Glomerular visceral epithelial cell (primary cell): Measurements from ENCODE around the gene C9orf85.
"Not testable (repeated sequence)": the region's sequence is repeated elsewhere in the genome, so short reads cannot be mapped to it uniquely, and the experiment has no call there.

Experiments
- DNase-seq: peaks from one replicate; pipeline ENCODE4 v3.0.0-alpha.2; 2016; ENCODE audit errors: extremely low spot score

Gene C9orf85

DNA sequence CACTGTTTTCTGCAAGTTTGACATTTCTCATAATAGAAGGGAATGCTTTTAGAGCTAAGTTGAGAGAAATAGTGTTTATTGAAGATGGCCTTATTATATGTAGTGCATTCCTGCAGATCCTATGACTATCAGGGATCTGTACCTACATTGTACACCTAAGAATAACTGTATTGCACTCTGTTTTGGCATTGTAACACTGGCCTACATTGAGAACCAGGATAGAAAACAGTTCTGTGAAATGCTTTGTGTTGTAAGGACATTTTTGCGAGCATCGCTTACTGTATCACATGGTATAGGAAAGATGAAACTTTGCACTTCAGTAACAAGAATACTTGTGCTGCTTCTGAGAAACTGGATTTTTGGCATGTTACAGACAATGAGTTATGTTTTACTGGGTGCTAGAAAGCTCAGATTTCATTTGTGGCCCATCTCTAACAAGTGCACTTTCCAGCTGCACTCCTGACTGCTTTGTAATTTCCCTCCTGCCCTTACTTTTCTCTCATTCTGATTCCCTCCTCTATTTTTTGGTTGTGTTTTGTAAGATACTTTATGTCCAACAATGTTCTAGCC, 30.6 kb downstream of the C9orf85 start:
- no peak for DNase-seq

DNA sequence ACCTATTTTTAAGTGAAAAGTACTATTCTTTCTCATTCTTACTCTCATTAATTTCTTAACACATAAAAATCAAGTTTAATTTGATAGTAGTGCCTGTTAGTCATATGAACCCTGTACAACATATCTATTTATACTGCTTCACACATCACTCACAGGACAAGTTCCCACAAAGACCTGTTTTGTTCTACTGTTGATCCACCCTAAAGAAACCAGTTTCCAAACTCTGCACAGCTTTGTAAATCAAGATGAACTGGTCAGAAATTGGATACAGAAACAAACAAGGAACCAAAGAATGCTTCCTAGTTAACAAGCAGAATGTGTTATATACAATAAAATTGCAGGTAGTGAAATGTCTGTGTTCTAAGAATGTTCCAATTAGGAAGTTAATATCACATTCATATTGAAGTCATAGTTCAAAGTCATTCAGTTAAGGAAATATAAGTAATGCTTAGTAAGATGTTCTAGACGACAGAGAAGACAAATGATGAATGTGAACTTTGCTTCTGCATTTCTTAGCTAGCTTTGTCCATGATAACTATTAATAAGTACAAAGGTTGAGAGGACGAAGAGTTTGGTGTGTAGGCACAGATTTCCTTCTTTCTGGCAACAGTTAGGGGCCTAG, 33.4 kb downstream of the C9orf85 start:
- DNase-seq = no peak

DNA sequence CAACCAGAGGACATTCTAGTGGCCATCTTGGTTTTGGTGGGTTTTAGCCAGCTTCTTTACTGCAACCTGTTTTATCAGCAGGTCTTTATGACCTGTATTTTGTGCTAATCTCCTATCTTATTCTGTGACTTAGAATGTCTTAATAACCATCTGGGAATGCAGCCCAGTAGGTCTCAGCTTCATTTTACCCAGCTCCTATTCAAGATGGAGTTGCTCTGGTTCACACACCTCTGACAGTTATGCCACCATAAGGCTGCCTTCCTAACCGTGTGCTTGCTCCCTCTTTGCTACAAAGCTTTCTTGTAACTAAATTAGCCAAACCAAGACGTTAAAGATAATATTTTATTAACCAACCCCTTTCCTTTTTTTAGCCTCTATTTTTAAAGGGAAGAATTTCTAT, 43.2 kb downstream of the C9orf85 start:
- not testable (repeated sequence) for DNase-seq

DNA sequence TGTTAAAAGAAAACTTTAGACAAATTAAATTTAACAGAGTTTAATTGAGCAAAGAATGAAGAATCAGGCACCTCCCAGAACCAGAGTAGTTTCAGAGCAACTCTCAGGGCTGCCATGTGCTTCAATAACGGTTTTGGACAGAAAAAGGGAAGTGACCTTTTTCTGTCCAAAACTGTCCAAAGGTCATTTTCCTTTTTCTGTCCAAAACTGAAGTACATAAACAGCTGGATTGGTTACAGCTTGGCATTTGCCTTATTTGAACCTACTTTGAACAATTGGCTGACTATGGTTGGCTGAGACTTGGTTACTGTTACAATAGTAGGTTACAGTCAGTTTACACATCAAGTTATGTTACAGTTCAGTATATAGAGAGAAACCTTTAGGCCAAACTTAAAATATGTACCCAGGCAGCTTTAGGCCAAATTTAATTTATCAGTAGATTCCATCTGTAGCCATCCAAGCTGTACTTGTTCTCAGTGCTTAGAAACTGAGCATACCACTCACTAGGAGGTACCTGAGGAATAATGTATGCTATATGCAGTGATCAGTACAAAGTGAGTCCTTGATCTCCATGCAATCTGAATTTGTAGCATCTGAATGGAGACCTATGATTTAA, 44.0 kb downstream of the C9orf85 start:
- no peak for DNase-seq

DNA sequence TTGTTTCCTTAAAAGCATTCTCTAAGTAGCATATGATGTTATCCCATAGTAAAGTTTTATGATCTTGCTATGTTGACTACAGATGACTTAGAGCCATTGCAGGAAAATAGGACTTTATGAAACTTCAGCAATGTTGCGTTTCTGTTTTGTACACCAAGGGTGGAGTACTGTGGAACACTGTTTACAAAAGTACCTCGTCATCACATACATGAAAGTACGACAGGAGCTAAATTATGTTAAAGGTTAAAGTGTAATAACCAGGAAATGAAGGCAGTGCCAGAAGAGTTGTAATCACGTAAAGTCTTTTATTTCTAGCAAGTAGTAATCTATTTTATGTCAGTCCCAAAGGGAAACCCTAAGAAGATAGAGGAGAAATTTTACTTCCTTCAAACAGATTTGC, 50.9 kb downstream of the C9orf85 start:
- DNase-seq = no peak

DNA sequence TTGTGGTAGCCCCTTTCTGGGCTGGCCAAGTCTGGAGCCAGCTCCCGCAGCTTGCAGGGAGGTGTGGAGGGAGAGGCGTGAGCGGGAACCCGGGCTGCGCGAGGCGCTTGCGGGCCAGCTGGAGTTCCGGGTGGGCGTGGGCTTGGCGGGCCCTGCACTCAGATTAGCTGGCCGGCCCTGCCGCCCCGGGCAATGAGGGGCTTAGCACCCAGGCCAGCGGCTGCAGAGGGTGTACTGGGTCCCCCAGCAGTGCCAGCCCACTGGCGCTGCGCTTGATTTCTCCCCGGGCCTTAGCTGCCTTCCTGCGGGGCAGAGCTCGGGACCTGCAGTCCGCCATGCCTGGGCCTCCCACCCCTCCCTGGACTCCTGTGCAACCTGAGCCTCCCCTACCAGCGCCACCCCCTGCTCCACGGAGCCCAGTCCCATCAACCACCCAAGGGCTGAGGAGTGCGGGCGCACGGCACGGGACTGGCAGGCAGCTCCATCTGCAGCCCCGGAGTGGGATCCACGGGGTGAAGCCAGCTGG, 52.1 kb downstream of the C9orf85 start:
- DNase-seq = not testable (repeated sequence)

DNA sequence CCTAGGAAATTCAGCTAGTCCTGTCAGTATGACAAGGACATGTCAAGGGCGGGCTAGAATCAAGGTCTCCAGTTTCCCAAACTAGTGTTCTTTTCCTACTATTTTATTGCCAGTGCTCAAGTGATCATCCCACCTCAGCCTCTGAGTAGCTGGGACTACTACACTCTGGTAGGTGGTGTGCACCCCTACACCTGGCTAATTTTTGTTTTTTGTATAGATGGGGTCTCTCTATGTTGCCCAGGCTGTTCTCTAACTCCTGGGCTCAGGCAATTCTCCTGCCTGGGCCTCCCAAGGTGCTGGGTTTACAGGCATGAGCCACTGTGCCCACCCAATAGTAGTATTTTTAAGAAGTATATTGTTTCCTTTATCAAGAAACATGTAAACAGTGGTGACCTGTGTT, 54.0 kb downstream of the C9orf85 start:
- DNase-seq = no peak

DNA sequence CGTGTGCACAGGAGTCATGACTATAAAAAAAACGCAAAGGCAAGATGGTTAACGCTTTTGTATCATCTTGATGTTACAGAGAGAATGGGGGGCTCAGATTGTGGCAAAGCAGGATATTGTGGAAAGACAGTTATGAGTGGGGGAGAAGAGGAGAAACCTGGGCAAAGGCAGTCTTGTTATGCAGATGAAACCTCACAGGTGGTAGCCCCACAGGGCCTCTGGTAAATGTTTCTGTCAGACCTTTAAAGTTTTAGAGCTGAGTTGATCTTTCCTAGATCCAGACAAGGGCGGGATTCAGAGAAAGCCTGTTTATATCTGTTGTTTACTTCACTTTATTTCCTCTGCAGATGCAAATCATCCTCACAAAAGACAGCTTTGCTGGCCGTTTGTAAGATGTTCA, 55.2 kb downstream of the C9orf85 start:
- DNase-seq = no peak

DNA sequence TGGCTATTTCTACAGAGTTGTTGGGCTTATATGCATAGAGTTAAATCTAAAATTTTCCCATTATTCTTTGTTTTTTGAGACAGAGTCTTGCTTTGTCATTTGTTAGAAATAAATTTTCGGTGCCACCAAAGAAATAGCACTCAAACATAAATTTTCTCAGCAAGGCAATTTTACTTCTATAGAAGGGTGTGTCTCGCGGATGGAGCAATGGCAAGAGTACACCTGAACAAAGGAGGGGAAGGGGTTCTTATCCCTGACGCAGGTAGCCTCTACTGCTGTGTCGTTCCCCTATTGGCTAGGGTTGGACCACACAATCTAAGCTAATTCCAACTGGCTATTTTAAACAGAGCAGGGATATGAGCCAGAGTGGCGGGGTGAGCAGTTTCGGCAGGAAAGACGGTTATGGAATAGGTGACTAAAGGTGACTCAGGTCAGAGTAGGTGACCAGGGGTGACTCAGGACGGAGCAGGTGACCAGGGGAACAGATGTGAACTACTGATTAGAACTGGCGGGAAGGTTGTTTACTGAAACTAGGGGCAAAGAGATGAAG, 57.2 kb downstream of the C9orf85 start:
- no peak for DNase-seq

DNA sequence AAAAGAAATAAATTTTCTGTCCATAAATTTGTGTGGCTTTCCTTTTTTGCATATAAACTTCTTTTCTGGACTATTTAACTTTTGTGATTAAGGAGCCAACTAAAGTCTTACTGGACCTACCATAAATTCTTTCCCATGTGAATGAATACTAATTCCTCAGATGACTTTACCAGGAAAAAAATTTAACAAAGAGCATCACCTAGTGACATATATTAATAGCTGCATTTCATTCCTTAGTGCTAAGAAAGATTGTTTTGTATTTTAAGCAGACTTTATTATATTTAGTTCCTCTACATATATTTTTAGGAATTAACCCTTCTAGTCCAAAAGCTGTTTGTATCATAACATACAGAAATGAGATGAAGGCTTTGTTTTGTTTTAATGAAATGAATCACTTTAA, 64.4 kb downstream of the C9orf85 start:
- no peak for DNase-seq

DNA sequence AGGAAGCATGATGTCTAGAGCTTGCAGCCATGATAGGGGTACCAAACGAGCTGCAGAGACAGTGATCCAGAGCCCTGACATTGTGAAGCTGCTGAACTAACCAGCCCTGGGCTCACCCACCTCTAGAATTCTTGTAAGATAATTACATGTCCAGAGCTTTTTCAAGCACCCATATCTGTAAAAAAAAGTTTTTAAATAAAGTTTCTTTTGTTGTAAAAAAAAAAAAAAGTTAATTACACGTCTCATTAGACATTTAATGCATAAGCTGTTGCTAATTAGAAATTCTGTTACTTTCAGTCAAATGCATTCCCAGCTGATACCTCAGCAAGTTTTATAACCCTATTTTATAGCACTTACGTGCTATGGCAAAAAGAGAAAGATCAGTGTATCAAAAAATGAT, 65.6 kb downstream of the C9orf85 start:
- no peak for DNase-seq

DNA sequence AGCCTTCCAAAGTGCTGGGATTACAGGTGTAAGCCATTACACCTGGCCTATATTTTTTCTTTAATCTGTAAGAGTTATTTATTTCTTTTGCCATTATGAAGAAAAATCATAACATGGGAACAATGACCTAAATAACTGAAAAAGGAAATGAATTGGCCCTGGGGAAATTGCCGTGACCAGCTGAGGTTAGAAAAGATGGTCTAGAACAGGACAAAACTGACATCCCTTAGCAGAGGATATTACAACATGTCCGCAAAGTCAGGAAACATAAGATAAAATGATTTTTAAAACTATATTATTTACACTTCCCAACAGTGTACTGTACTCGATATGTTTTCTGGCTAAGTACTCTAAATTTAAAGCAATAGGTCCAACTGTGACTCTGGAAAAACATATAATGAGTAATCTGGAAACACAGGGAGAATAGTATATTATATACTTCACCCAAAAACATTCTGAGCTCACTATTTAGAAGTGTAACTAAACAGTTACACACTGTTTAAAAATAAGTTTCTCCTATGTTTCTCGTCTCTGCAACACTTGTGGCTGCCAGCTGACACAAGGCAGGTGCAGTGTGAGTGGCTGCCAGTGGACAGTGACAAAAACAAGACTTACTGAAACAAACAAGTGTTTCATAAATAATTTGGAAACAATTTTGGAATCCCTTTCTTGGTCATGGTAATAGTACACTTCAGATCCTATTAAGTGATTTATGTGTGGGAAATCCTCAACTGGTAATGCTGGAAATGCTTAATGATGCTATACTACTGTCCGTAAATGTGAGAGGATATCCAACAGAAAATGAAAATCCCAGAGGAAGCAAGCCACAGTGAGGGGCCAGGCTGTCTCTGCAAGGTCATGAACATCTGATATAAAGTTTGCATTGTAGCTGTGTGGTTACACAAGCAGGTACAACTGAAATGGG, 69.1 kb downstream of the C9orf85 start:
- no peak for DNase-seq

DNA sequence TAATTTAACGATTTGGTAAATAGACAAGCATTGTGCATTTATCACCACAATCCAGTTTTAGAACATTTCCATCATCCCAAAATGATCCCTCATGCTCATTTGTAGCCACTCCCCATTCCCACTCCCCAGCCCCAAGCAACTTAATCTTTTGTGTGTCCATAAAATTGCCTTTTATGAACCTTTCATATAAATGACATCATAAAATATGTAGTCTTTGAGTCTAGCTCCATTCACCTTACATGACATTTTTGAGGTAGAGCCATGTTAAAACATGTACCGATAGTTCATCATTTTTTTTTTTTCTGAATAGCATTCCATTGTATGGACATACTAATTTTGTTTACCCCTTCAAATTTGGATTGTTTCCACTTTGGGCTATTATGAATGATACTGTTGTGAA, 70.5 kb downstream of the C9orf85 start:
- DNase-seq = no peak

DNA sequence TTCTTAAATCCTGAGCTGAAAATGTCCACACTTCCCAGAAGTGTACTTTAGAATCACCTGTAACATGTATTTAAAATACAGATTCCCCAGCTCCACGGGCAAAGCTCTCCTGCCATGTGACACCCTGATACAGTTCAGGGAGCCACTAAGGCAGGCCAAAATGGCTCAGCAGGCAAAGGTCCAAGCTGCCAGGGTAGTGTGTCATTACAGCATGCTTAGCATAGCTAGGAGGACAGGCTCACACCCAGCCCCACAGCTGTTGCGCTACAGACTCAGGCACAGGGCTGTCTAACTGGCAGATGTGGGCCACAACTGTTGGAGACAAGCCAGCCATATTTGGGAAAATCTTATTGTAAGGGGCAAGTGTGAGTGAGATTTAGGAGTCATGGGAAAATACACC, 73.0 kb downstream of the C9orf85 start:
- no peak for DNase-seq

DNA sequence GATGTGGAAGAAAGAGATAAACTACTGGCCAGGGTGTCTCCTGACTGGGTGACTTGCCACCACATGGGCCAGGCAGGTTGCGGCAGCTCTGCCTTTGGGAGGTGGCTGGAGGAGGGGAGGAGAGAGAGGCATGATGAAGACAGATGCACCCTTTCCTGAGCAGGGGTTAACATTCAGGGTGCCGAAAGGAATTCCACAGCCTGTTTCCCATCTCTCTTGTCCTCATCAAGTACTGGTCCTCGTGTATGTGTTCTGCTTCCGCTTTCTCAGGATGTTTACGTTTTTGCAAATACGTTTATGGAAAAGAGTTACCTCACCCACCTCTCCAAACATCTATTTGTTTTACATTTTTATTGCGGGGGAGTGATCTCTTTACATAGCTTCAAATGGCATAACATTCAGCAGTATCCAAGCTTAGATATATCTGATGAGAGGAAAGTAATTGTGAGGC, 73.4 kb downstream of the C9orf85 start:
- DNase-seq = no peak

DNA sequence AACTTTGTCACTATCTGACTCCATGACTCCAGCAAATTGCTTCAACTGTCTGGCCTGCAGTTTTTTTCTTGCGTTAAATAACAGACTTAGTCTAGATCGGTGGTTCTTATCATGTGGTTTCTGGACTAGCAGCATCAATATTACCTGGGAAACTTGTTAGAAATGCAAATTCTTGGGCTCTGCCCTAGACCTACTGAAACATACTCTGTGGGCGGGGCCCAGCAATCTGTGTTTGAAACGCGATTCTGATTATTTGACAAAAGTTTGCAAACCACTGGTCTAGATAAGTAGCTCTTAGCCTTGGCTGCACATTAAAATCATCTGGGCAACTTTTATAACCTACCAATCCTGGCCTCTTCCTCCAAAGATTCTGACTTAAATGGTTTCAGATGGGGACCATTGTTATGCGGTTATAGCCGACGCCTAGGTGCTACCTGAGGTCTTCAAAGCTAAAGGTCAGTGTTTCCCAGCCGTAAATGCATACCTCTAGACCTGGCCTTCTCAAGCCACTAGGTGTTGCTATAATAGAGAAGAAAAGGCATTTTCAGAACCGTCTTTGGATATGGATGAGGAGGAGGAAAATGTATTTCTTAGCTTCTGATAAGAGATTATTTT, 74.0 kb downstream of the C9orf85 start:
- no peak for DNase-seq

DNA sequence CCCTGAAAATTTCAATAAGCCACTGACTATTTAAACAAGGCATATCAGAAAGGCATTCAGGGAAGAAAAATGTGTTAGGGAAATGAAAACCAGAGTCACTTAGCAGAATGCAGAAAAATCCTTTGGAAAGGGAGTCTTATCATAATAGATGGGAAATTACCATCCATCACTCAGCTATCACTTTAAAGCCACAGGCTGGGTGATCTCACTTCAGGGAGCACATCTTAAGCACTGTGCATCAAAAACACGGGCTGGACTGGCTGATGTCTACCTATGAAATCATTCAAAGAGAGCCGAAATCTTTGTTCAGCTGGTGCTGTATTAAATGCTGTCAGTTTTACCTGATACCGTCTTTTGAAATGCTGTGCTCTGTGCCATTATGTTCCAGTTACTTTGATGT, 75.5 kb downstream of the C9orf85 start:
- no peak for DNase-seq

DNA sequence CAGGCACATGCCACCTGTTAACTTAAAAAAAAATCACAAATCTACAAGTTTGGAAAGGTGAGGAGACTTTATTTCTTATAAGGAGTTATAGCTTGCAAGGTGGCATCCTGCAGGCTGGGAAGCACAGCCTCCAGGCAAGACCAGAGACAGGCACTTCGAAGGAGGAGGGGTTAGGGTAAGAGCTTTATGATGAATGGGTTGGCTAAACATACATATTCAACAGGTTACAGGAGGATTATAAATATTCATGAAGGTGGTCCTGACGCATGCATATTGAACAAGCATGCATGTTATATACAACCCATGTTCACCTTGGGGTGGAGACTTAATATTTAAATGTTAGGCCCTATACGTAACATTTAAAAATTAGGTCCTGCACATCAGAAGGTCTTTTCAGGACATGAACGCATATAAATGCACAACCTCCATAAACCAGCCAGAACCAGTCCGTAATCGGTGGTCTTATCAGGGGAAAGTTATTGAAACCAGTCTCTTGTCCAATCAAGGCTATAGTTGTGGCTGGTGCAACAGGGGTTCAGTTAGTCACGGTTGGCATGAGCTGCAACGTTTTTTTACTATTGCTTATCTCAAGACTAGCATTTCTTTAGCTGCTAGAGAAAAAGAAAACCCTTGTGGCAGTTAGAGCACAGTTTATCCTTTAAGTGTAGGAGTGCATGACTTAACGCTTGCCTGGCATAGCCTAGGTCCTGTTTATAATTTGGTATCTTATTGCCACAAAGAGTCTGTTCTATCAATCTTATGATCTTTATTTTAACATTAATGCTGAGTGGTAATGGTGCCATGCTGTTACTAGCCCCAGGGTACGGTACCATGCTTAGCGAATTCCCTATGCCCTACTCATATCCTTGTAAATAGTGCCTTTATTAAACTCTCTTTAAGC, 76.3 kb downstream of the C9orf85 start:
- DNase-seq = no peak

DNA sequence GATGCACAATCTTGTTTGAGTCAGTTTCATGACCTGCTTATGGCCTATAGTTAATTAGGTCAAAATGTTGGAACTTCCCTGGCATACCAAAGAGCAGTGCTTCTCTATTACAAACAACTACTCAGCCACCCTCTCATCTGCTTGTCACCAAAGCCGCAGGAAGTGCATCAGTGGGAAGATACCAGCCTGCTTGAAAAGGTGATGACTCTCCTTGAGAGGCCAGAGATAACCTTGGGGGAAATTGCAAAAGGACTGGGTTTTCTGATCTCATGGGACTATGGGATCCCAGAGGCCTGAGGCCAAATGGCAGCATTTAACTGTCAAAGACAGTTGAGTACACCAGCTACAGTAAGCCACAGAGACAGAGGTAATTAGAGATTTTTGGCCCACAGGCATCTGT, 79.0 kb downstream of the C9orf85 start:
- DNase-seq = no peak

DNA sequence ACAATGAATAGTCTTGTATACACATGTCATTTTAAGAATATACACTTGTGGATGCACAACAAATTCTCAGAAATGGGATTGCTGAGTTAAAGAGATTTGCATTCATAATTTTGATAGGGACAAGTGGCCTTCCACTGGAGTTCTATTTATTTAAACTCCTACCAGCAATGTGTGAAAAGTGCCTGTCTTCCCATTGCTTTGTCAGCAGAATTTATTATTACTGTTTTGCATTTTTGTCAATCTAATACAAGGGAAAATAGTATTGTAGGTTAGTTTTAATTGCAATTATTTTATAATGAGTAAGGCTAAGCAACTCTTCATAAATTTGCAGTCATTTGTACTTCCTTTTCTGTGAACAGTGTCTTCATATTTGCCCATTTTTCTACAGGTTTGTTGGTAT, 94.0 kb downstream of the C9orf85 start:
- no peak for DNase-seq
